ENCODE results near the gene FHIP2A. TPM values are rescaled to one million over a fixed set of nuclear protein-coding genes. Genes with fewer than 3 reads are reported as not detected.
"Not testable (repeated sequence)": the region's sequence is repeated elsewhere in the genome, so short reads cannot be mapped to it uniquely, and the experiment has no call there.

The FHIP2A gene, protein sequence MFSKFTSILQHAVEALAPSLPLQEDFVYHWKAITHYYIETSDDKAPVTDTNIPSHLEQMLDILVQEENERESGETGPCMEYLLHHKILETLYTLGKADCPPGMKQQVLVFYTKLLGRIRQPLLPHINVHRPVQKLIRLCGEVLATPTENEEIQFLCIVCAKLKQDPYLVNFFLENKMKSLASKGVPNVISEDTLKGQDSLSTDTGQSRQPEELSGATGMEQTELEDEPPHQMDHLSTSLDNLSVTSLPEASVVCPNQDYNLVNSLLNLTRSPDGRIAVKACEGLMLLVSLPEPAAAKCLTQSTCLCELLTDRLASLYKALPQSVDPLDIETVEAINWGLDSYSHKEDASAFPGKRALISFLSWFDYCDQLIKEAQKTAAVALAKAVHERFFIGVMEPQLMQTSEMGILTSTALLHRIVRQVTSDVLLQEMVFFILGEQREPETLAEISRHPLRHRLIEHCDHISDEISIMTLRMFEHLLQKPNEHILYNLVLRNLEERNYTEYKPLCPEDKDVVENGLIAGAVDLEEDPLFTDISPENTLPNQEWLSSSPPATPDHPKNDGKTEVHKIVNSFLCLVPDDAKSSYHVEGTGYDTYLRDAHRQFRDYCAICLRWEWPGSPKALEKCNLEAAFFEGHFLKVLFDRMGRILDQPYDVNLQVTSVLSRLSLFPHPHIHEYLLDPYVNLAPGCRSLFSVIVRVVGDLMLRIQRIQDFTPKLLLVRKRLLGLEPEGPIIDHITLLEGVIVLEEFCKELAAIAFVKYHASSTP
- total RNA-seq, result 47.1 TPM

DNA sequence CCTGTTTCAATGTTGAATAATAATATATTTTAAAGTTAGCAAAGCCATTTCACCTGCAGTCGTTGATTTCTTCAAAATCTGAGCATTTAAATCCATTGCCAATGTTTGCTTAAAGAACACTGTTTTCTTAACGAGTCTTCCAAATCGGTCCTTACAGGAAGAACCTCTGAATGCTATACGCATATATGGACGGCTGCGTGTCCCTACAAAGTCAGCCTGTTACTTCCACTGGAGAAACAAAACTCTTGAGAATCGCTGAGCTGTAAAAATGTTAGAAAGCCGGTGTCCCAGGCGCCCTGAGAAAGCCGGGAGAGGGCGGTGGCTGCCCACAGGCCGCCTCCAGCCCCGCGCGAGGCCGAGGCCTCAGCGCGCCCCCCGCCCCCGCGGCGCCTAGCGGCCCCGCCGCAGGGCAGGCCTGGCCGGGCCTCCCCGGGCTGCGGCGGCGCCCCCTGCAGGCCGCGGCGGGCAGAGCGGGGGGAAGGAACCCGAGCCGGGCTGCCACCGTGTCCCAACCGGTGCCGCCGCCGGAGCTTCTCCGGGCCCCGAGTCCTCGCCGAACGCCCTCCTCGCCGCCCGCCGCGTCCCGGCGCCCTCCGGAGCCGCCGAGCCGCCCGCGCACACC lies at the start of gene FHIP2A:
Gene FHIP2A (plus strand): TSS at position 488 of the 622 bp plus-strand sequence. CDS start 299 bp downstream, outside the sequence.
- no peaks in the 10 kb centered on the region for H3K27me3 ChIP-seq (ENCODE audit: insufficient read depth, low read length)
- H3K9me3 ChIP-seq (ENCODE audit: low read depth, low read length), result no peaks in the 10 kb centered on the region
- peaks cover 29% of the 10 kb centered on the region for H3K4me1 ChIP-seq (ENCODE audit: insufficient read depth, low read length)
- H3K4me3 ChIP-seq (ENCODE audit: low read length), result peak within 1 kb of the TSS; percentile 83

DNA sequence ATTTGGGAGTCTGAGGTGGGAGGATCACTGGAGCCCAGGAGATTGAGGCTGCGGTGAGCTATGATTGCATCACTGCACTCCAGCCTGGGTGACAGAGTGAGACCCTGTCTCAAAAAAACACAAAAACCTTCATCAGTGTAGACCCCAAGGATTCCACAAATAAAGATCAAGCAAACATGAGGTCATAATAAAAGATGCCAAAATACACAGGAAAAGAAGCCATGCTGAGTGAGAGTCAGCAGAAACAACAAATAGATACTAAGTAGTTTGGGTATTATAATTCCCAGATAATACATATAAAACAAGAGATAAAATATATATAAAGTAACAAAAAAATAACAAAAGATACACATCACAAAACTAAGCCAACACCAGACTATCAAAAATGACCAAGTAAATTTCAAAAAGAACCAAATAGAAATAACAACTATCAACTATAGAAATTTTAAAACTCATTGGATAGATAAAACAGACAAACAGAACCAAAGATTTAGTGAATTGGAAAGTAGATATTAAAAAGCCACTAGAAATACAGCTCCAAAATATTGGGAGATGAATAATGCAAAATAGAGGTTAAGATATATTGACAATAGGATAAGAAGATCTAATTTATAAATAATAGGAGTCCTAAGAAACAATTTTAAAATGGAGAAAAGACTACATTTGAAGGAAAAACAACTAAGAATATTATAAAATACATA lies 48.9 kb upstream of the FHIP2A start:
- Histone ChIP-seq H3K4me1 (ENCODE audit: insufficient read depth, low read length) (peaks cover under 1% of the 10 kb centered on the region), H3K4me3 (ENCODE audit: low read length) (no peak overlapping the region), H3K27me3 (ENCODE audit: insufficient read depth, low read length) (peaks cover 10% of the 10 kb centered on the region), H3K9me3 (ENCODE audit: low read depth, low read length) (no peaks in the 10 kb centered on the region)

DNA sequence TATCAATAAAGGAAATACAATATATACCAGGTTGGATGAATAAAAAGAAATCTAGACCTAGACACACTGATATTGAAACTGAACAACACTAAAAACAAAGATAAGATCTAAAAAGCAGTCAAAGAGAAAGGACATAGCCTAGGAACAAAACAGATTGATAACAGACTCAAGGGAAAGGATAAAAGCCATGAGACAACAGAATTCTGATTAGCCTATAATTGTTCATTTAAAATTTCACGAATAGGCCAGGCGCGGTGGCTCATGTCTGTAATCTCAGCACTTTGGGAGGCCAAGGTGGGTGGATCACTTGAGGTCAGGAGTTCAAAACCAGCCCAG lies 48.4 kb upstream of the FHIP2A start:
- H3K27me3 ChIP-seq (ENCODE audit: insufficient read depth, low read length), result peaks cover 10% of the 10 kb centered on the region
- no peaks in the 10 kb centered on the region for H3K9me3 ChIP-seq (ENCODE audit: low read depth, low read length)

DNA sequence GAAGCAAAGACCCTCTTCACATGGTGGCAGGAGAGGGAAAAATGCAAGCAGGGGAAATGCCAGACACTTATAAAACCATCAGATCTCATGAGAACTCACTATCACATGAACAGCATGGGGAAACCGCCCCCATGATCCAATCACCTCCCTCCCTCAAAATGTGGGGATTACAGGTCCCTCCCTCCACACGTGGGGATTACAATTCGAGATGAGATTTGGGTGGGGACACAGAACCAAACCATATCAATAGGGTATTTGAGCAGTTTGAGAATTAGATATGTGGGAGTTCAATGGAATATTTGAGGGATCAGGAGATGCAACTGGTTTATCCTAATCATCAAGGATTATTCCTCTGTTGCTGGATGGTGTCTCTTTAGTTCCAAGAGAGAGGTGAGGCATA lies 46.5 kb upstream of the FHIP2A start:
- H3K4me3 ChIP-seq (ENCODE audit: low read length); H3K4me1 ChIP-seq (ENCODE audit: insufficient read depth, low read length); H3K27me3 ChIP-seq (ENCODE audit: insufficient read depth, low read length); H3K9me3 ChIP-seq (ENCODE audit: low read depth, low read length): not testable (repeated sequence)

More for the DNA sequence above, 48.4 kb upstream of the FHIP2A start:
- no peak overlapping the region for H3K4me3 ChIP-seq (ENCODE audit: low read length)
- H3K4me1 ChIP-seq (ENCODE audit: insufficient read depth, low read length), result no peaks in the 10 kb centered on the region

DNA sequence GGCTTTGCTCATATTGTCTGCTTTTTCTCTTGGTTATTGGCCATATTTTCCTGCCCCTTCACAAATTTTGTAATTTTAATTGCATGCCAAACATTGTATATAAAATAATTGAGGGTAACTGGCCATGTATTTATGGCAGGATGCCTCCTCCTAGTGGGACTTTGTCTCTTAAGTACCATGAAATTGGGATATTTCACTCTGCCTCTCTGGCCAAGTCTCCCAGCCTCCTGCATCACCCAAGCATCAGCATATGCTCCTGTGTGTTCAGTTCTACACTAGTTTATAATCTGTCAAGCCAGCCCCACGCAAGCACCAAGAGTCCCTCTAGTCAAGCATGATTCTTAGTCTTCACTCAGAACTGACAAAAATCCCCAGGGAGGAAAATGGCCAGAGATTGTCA lies 44.2 kb upstream of the FHIP2A start:
- H3K9me3 ChIP-seq (ENCODE audit: low read depth, low read length), result no peaks in the 10 kb centered on the region
- H3K27me3 ChIP-seq (ENCODE audit: insufficient read depth, low read length), result no peaks in the 10 kb centered on the region
- no peaks in the 10 kb centered on the region for H3K4me1 ChIP-seq (ENCODE audit: insufficient read depth, low read length)
- H3K4me3 ChIP-seq (ENCODE audit: low read length), result no peak overlapping the region

DNA sequence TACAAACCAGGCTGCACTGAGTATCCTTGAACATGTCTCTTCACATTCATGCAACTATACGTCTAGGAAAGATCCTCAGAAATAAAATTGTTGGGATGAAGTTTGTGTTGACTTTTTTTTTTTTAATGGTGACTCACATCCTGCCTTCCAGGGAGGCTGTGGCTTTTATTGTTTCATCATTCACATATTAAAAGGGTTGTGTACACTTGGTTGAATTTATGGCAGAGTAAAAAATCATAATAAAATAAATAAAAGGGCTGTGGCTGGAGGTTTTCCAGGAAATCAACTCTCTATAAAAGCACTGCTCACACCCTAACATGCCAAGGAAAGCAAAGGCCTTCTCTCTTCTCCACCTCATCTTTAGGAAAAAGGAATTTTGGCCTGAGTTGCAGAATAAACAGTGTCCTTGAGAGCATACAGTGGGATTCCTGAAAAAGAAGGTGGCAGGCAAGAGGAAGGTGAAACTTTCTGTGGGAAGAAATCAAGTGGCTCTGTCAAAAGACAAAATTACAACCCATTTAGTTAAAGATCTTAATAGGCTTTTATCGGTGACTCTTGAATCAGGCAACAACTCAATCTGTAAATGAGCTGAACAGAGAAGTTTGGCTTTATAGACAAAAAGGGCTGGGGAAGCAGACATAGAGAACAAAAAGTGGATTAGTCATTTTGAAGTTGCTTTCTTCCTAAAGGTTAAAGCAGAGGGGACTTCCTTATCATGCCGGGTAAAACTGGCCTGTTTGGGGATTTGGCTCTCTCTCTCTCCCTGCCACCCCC lies 41.6 kb upstream of the FHIP2A start:
- no peaks in the 10 kb centered on the region for H3K9me3 ChIP-seq (ENCODE audit: low read depth, low read length)
- no peaks in the 10 kb centered on the region for H3K4me1 ChIP-seq (ENCODE audit: insufficient read depth, low read length)
- no peak overlapping the region for H3K4me3 ChIP-seq (ENCODE audit: low read length)
- H3K27me3 ChIP-seq (ENCODE audit: insufficient read depth, low read length), result no peaks in the 10 kb centered on the region

DNA sequence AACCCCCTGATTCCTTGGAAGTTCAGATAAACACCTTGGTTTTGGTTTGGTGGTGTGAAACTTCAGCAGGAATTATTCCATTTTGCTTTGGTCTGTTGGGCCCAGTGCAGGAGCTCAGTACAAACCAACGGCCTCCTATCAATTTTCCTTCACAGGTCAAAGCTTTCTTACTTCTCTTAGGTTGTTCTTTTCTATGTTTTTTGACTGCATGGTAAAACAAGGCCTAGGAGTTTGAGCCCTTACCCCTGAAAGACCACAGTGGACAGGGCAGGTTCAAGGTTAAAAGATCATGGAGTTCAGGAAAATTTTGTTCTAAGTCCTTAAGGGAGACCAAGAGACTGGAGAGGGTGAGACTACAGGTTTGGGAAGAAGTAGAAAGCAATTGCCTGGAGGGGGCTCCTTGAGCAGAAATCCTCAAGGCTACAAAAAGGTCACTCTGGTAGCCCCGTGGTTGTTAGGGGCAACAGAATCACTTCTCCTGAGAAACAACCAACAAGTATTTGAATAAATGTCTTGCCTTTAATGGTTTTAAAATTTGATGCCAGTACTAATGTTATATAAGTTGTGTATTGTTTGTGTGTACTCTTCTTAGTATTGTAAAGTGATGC lies 40.9 kb upstream of the FHIP2A start:
- H3K4me1 ChIP-seq (ENCODE audit: insufficient read depth, low read length), result no peaks in the 10 kb centered on the region
- no peaks in the 10 kb centered on the region for H3K9me3 ChIP-seq (ENCODE audit: low read depth, low read length)
- no peak overlapping the region for H3K4me3 ChIP-seq (ENCODE audit: low read length)
- H3K27me3 ChIP-seq (ENCODE audit: insufficient read depth, low read length), result no peaks in the 10 kb centered on the region

DNA sequence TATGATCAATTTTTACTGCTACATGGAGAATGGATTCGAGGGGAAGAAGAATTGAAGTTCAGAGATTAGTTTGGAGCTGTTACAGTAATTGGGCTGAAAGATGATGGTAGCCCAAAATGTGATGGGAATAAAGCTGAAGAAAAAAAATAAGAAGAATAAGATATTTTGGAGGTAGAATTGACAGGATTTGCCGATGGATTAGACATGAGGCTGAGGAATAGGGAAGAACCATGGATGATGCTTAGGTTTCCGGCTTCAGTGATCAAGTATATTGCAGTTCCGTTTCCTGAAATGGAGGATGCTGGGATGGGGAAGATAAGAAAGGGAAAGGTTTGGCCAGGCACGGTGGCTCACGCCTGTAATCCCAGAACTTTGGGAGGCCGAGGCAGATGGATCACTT lies 38.9 kb upstream of the FHIP2A start:
- H3K9me3 ChIP-seq (ENCODE audit: low read depth, low read length), result no peaks in the 10 kb centered on the region
- H3K4me1 ChIP-seq (ENCODE audit: insufficient read depth, low read length), result no peaks in the 10 kb centered on the region
- H3K4me3 ChIP-seq (ENCODE audit: low read length), result no peak overlapping the region
- no peaks in the 10 kb centered on the region for H3K27me3 ChIP-seq (ENCODE audit: insufficient read depth, low read length)

DNA sequence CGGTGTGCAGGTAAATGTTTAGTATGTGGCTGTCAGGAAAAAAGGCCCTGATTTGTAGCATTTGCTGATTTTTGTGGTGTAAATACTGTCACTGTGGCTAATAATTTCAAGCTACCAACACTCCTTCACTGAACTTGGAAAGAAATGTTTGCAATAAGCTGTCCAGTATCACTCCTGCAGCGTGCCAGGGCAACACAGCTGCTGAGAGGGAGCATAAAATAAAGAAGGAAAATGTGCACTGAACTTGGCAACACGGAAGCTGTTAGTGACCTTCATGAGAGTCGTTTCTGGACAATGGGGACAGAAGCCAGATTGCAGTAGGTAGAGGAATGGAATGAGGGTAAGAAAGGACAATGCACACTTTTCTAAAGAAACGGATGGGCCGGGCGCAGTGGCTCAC lies 37.9 kb upstream of the FHIP2A start:
- no peaks in the 10 kb centered on the region for H3K27me3 ChIP-seq (ENCODE audit: insufficient read depth, low read length)
- no peak overlapping the region for H3K4me3 ChIP-seq (ENCODE audit: low read length)
- H3K9me3 ChIP-seq (ENCODE audit: low read depth, low read length), result no peaks in the 10 kb centered on the region
- H3K4me1 ChIP-seq (ENCODE audit: insufficient read depth, low read length), result no peaks in the 10 kb centered on the region

DNA sequence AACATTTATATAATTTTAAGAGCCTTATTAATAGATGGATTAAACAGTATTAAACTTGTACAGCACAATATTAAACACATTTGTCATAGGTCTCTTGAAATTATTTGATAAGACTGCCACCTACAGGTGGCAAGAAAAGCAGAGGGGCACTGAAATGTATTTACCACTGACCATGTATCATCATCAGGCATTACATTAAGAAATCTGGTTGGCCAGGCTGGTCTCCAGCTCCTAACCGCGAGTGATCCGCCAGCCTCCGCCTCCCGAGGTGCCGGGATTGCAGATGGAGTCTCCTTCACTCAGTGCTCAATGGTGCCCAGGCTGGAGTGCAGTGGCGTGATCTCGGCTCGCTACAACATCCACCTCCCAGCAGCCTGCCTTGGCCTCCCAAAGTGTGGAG lies 35.1 kb upstream of the FHIP2A start:
- H3K4me1 ChIP-seq (ENCODE audit: insufficient read depth, low read length); H3K9me3 ChIP-seq (ENCODE audit: low read depth, low read length); H3K27me3 ChIP-seq (ENCODE audit: insufficient read depth, low read length); H3K4me3 ChIP-seq (ENCODE audit: low read length): not testable (repeated sequence)

DNA sequence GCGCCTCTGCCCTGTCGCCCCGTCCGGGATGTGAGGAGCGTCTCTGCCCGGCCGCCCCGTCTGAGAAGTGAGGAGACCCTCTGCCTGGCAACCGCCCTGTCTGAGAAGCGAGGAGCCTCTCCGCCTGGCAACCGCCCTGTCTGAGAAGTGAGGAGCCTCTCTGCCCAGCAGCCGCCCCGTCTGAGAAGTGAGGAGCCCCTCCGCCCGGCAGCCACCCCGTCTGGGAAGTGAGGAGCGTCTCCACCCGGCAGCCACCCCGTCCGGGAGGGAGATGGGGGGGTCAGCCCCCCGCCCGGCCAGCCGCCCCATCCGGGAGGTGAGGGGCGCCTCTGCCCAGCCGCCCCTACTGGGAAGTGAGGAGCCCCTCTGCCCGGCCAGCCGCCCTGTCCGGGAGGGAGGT lies 34.4 kb upstream of the FHIP2A start:
- H3K4me3 ChIP-seq (ENCODE audit: low read length); H3K27me3 ChIP-seq (ENCODE audit: insufficient read depth, low read length); H3K4me1 ChIP-seq (ENCODE audit: insufficient read depth, low read length); H3K9me3 ChIP-seq (ENCODE audit: low read depth, low read length): not testable (repeated sequence)

DNA sequence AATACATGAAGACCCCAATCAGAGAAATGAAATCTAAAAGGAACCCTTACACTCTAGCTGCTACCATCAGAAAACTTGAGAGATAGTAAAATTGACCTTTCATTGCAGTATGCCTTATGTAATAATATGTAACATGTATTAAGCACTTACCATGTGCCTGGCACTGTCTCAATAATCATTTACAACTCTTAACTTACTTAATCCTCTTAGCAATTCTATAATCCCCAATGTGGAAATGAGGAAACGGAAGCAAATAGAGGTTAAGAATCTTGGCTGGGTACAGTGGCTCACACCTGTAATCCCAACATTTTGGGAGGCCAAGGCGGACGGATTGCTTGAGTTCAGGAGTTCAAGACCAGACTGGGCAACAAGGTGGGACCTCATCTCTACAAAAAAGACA lies 29.8 kb upstream of the FHIP2A start:
- Histone ChIP-seq H3K9me3 (ENCODE audit: low read depth, low read length) (no peaks in the 10 kb centered on the region), H3K4me1 (ENCODE audit: insufficient read depth, low read length) (no peaks in the 10 kb centered on the region), H3K27me3 (ENCODE audit: insufficient read depth, low read length) (no peaks in the 10 kb centered on the region), H3K4me3 (ENCODE audit: low read length) (no peak overlapping the region)

DNA sequence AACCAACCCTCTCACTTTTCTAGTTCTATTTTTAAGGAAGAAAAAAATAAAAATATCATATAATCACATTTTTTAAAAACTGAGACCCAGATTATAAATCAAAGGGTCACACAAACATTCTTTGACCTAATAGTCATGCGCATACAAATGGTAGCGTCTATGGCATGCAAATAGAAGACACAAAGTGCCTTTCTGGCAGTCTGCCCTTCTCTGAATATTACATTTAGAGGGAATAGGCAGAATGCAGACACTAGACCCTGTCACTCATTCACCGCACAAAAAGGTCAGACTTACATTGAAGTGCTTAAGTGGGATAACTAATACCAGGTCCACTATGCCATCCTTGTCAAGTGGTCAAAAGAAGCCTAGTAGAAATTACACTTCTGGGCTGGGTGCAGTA lies 26.5 kb upstream of the FHIP2A start:
- H3K4me3 ChIP-seq (ENCODE audit: low read length), result no peak overlapping the region
- H3K9me3 ChIP-seq (ENCODE audit: low read depth, low read length), result no peaks in the 10 kb centered on the region
- H3K4me1 ChIP-seq (ENCODE audit: insufficient read depth, low read length), result no peaks in the 10 kb centered on the region
- H3K27me3 ChIP-seq (ENCODE audit: insufficient read depth, low read length), result no peaks in the 10 kb centered on the region

DNA sequence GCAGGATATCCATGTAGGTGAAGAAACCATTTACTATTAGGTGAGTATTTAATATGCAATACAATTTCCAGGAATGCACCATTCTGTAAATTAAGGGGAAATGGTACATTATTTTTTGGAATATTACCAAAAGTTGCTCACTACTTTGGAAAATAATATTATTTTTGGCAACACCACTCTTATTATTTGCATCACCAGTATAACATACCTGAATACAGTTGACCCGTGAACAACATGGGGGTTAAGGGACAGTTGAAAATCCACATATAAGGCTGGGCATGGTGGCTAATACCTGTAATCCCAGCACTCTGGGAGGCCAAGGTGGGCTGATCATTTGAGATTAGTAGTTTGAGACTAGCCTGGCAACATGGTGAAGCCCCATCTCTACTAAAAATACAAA lies 21.2 kb upstream of the FHIP2A start:
- no peaks in the 10 kb centered on the region for H3K9me3 ChIP-seq (ENCODE audit: low read depth, low read length)
- peaks cover 12% of the 10 kb centered on the region for H3K4me1 ChIP-seq (ENCODE audit: insufficient read depth, low read length)
- no peak overlapping the region for H3K4me3 ChIP-seq (ENCODE audit: low read length)
- H3K27me3 ChIP-seq (ENCODE audit: insufficient read depth, low read length), result no peaks in the 10 kb centered on the region

Data from mononuclear cell (primary cell).